Activated CD8-positive, alpha-beta T cell treated with anti-CD3 and anti-CD28 coated beads for 36 hours (primary cell): ENCODE results near the gene CCDC47. TPM values are rescaled to one million over a fixed set of nuclear protein-coding genes. Genes with fewer than 3 reads are reported as not detected.
A peak's percentile ranks its signal among the peaks of the same experiment; 100 is the strongest.
"Not testable (repeated sequence)": the region's sequence is repeated elsewhere in the genome, so short reads cannot be mapped to it uniquely, and the experiment has no call there.

Source experiments
- ATAC-seq: fragments of 200-7000 bp; cut with Tn5 transposase; one replicate; pipeline ENCODE4 v1.10.0; 2021; ENCODE audit warnings: mild to moderate bottlenecking, moderate library complexity
- CTCF ChIA-PET: fragments of 350-600 bp; sonication (Branson Sonifier 250); formaldehyde crosslinking; loops from one replicate; lab custom pipeline; 2021; ENCODE audit warnings: antibody characterized with exemption; lab: Charles Lee
- POLR2A ChIA-PET: fragments of 350-600 bp; sonication (Branson Sonifier 250); formaldehyde crosslinking; loops from one replicate; lab custom pipeline; 2021; ENCODE audit warnings: antibody characterized with exemption; lab: Charles Lee
- DNase-seq: peaks from one replicate; pipeline ENCODE4 v3.0.0-alpha.2; 2020
- H3K27ac Mint-ChIP-seq: one replicate; pipeline ENCODE4 v1.8.0; 2021; ENCODE audit warnings: mild to moderate bottlenecking, mixed read lengths
- H3K27me3 Mint-ChIP-seq: one replicate; pipeline ENCODE4 v1.8.0; 2021; ENCODE audit warnings: mixed read lengths
- H3K36me3 Mint-ChIP-seq: one replicate; pipeline ENCODE4 v1.8.0; 2021; ENCODE audit warnings: low read depth, mixed read lengths
- H3K4me1 Mint-ChIP-seq: one replicate; pipeline ENCODE4 v1.8.0; 2021; ENCODE audit warnings: low read depth, mixed read lengths
- H3K4me3 Mint-ChIP-seq: one replicate; pipeline ENCODE4 v1.8.0; 2021; ENCODE audit warnings: mild to moderate bottlenecking, moderate library complexity, mixed read lengths
- H3K9me3 Mint-ChIP-seq: one replicate; pipeline ENCODE4 v1.8.0; 2021; ENCODE audit warnings: mixed read lengths
- intact Hi-C: fragments of 100-400 bp; cut with micrococcal nuclease; formaldehyde crosslinking; loops from one replicate; pipeline ENCODE4 v1.10.0; 2022
- total RNA-seq, 2 experiments: library from RNA; stranded (reverse); gene quantifications; one replicate each; pipeline ENCODE4 v1.2.3, GENCODE V29; 2021
- TF ChIP-seq, protein P1 (sequence below): fragments of 200-600 bp; IDR thresholded peaks from one replicate; pipeline ENCODE4 v1.8.0; 2022; ENCODE audit warnings: antibody characterized with exemption, mild to moderate bottlenecking

CCDC47 gene
- total RNA-seq, 2 experiments from 2014 or later, result 63.0 to 64.4 TPM

DNA sequence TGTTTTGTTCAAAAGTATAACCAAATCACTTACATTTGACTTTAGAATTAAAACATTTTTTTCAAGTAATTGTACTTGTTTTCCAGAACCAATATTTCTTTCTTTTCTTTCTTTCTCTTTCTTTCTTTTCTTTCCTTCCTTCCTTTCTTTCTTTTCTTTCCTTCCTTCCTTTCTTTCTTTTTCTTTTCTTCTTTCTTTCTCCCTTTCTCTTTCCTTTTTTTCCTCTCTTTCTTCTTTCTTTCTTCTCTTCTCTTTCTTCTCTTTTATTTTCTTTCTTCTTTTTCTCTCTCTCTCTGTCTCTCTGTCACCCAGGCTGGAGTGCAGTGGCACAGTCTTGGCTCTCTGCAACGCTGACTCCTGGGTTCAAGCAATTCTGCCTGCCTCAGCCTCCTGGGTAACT, 27.4 kb upstream of the CCDC47 start:
- ATAC-seq, result no peak
- Mint-ChIP-seq H3K4me3 (no peak overlapping the region), H3K27me3 (no peaks in the 10 kb centered on the region), H3K36me3 (peaks cover 46% of the 10 kb centered on the region), H3K9me3 (no peaks in the 10 kb centered on the region), H3K27ac (no peak overlapping the region), H3K4me1 (peaks cover 1% of the 10 kb centered on the region)
- intact Hi-C loops, result no loop called here
- no peak for DNase-seq
- CTCF ChIA-PET, result interaction anchor here (1.5 to 2.2 kb wide), 2 partner anchors 10 to 26 kb away, joined by 5 to 6 read pairs; partner anchors contain the start of genes CCDC47 and DDX42
- POLR2A ChIA-PET, result interaction anchor here (1.4 kb wide), 1 partner anchor 27 kb away, joined by 3 read pairs; the partner anchor contains the start of gene DDX42
- TF ChIP-seq, protein P1, sequence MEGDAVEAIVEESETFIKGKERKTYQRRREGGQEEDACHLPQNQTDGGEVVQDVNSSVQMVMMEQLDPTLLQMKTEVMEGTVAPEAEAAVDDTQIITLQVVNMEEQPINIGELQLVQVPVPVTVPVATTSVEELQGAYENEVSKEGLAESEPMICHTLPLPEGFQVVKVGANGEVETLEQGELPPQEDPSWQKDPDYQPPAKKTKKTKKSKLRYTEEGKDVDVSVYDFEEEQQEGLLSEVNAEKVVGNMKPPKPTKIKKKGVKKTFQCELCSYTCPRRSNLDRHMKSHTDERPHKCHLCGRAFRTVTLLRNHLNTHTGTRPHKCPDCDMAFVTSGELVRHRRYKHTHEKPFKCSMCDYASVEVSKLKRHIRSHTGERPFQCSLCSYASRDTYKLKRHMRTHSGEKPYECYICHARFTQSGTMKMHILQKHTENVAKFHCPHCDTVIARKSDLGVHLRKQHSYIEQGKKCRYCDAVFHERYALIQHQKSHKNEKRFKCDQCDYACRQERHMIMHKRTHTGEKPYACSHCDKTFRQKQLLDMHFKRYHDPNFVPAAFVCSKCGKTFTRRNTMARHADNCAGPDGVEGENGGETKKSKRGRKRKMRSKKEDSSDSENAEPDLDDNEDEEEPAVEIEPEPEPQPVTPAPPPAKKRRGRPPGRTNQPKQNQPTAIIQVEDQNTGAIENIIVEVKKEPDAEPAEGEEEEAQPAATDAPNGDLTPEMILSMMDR, result no peak

DNA sequence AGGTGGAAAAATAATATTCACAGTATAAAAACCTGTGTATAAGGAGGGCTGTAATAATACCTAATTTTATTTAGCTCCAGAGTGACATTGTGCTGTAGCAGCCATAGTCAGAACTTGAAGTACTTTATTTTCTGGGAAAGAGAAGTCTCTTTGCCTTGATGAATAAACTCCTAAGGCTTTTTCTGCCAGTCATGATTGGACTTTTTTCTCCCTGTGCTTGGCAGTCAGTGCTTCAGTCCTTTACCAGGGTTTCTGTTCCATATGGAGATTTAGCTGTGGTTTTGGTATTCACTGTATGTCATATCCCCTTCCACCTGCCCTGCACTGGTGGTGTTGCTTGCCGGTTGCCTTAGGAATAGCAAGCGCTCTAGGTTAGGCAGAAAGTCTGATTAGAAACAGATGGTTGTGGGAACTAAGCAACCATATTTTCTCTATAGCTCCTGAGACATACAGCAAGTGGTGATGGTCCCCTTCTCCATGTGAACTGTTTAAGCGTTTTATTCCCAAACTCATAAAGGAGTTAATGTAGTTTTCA, 25.2 kb upstream of the CCDC47 start:
- no peaks in the 10 kb centered on the region for H3K27me3 Mint-ChIP-seq
- no peaks in the 10 kb centered on the region for H3K4me1 Mint-ChIP-seq
- H3K4me3 Mint-ChIP-seq, result no peak overlapping the region
- CTCF ChIA-PET, result interaction anchor here (1.3 kb wide), 1 partner anchor 12 kb away, joined by 4 read pairs; no protein-coding TSS in a partner anchor
- no peak overlapping the region for H3K27ac Mint-ChIP-seq
- no peaks in the 10 kb centered on the region for H3K9me3 Mint-ChIP-seq
- DNase-seq (no peak), ATAC-seq (no peak)
- POLR2A ChIA-PET, result interaction anchor here (0.6 to 1.3 kb wide), 4 partner anchors 10 to 69 kb away, joined by 3 to 4 read pairs (median 3); no protein-coding TSS in a partner anchor
- intact Hi-C loops, result no loop called here
- TF ChIP-seq, protein P1, result no peak
- H3K36me3 Mint-ChIP-seq, result peaks cover 54% of the 10 kb centered on the region

DNA sequence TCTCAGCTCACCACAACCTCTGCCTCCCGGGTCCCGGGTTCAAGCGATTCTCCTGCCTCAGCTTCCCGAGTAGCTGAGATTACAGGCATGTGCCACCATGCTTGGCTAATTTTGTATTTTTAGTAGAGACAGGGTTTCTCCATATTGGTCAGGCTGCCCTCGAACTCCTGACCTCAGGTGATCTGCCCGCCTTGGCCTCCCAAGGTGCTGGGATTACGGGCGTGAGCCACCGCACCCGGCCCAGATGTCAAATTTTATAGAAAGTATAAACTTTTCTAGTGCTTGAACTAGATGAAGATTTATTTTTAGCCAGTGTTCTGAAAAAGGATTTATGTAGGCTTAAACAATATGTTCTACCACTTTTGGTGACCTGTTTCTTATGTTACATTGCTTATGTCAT, 23.0 kb upstream of the CCDC47 start:
- H3K4me3 Mint-ChIP-seq, H3K27ac Mint-ChIP-seq, CTCF ChIA-PET, ATAC-seq, H3K9me3 Mint-ChIP-seq, H3K27me3 Mint-ChIP-seq, intact Hi-C loops, DNase-seq, POLR2A ChIA-PET, H3K4me1 Mint-ChIP-seq: not testable (repeated sequence)
- H3K36me3 Mint-ChIP-seq, result peaks cover 58% of the 10 kb centered on the region

DNA sequence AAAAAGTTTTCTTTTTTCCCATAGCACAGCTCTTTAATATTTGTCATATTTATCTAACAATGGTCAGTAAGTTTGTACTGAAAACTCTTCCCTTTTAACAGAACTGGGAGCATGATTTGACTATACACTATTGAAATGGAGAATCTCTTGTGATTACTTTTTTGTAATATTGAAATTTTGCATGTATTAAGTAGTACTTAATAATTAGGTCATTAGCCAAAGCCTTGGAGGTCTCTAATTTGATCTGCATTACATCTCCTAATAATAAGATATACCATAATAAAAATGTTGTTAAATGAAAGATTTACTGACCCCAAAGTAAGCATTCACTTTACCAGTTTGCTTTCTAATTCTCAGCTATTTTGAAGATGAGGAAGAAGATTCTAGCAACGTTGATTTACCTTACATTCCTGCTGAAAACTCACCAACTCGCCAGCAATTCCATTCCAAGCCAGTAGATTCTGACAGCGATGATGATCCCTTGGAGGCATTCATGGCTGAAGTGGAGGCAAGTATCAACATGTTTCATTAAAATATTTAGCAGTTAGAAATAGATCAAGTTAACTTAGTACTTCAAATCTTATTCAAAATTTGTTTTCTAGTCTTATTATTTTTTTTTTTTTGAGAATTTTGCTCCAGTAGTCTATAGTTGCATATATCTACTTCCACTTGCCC, 18.8 kb upstream of the CCDC47 start:
- no peak for ATAC-seq
- Mint-ChIP-seq H3K4me3 (no peak overlapping the region), H3K4me1 (no peaks in the 10 kb centered on the region), H3K27ac (peak overlapping the region; percentile 67), H3K36me3 (peaks cover 42% of the 10 kb centered on the region), H3K27me3 (no peaks in the 10 kb centered on the region), H3K9me3 (no peaks in the 10 kb centered on the region)
- TF ChIP-seq, protein P1, result no peak
- CTCF ChIA-PET, result interaction anchor here (0.9 kb wide), 1 partner anchor 11 kb away, joined by 3 read pairs; no protein-coding TSS in a partner anchor
- no peak for DNase-seq
- POLR2A ChIA-PET, result interaction anchor here (1.0 to 2.4 kb wide), 3 partner anchors 11 to 240 kb away, joined by 3 to 8 read pairs (median 3); partner anchors contain the start of genes CCDC47 and DDX42
- intact Hi-C loops, result no loop called here

DNA sequence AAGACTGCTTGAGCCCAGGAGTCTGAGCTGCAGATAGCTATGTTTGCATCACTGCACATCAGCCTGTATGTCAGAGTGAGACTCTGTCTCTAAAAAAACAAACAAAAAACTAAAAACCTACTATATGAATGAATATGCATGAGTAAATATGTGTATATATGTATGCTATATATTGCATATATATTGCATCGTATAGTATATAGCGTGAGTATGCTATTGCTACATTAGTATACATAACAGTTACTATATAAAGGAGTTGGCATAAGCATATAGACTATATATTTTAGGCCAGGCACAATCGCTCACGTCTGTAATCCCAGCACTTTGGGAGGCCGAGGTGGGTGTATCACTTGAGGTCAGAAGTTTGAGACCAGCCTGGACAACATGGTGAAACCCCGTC, 16.7 kb upstream of the CCDC47 start:
- ATAC-seq, result no peak

More for the DNA sequence above, 16.7 kb upstream of the CCDC47 start:
- ChIA-PET CTCF (interaction anchor here (1.9 to 2.4 kb wide), 2 partner anchors 8 to 15 kb away, joined by 5 to 6 read pairs; no protein-coding TSS in a partner anchor), POLR2A (interaction anchor here (1.2 to 2.4 kb wide), 3 partner anchors 14 to 40 kb away, joined by 3 to 8 read pairs (median 6); partner anchors contain the start of genes CCDC47 and DDX42)
- H3K4me3 Mint-ChIP-seq, result no peak overlapping the region
- DNase-seq, result no peak
- peaks cover 37% of the 10 kb centered on the region for H3K36me3 Mint-ChIP-seq
- peaks cover 2% of the 10 kb centered on the region for H3K4me1 Mint-ChIP-seq
- H3K27ac Mint-ChIP-seq, result no peak overlapping the region
- no peaks in the 10 kb centered on the region for H3K9me3 Mint-ChIP-seq
- no peaks in the 10 kb centered on the region for H3K27me3 Mint-ChIP-seq
- TF ChIP-seq, protein P1, result no peak
- intact Hi-C loops, result no loop called here
